NCI-H2171 treated with DMSO at 0.1 percent for 48 hours (cell line): ENCODE results near the gene ARHGAP10.

Source experiments
- DNase-seq: peaks from one replicate; lab custom pipeline; 2025; lab: John Stamatoyannopoulos, UW

ARHGAP10 gene

DNA sequence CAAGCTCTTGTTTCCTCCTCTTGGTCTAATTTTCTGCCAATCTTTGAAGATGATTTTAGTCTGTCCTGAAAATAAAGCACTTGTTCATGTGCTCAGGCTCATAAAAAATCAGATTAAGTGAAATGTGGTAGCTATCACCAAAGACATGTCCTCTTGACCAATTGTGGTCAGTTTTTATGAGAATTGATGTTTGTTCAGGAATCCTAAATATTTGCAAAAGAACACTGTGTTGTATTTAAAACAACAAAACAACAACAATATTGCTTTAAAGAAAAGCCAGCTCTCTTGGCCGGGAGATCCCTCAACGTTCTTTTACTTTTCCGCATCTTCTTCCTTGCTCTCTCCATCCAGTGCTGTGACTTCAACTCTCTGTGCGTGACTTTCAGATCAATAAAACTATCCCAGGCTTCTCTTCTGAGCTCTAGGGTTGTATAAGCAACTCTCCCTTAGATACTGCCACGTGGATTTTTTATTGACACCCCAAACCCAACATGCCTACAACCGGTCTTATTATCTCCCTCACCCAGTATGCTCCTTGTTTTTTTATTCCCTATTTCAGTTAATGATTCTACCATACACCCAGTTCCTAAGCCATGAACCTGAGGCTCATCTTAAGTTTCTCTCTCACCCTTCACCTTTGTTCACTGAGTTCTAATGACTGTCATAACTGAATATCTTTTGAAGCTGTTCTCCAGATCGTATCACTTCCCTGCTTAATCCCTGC is 309.9 kb downstream of the ARHGAP10 start:
- DNase-seq = no peak

GRCh38 chr4:148044089-148044911 is 312.4 kb downstream of the ARHGAP10 start:
- no peak for DNase-seq

DNA sequence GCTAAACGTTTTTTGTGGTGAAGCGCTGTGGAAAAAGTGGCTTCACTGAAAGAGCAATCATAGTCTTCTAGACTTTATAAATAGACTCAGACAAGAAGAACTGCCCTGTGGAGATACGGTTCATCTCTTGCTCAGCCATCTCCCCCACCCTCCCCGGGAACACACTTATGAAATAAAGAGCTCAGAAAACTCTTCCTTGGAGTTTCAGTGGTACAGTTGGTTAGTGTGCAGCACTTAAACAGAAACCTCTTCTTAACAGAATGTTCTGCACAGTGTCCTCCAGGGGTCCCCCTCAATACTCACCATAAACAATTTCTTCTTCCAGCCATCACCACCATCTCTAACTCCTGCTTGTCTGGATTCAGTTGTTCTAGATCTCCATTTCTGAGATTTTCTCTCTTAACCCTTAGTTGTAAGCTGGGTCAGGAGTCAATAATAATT is 313.0 kb downstream of the ARHGAP10 start:
- DNase-seq = no peak

GRCh38 chr4:148048598-148048997 is 316.7 kb downstream of the ARHGAP10 start:
- DNase-seq = no peak

- DNase-seq = peak; percentile 27
These were observed 319.5 kb downstream of the ARHGAP10 start for GRCh38 chr4:148051403-148051802.

GRCh38 chr4:148052448-148052847 is 320.6 kb downstream of the ARHGAP10 start:
- peak; percentile 21 for DNase-seq

DNA sequence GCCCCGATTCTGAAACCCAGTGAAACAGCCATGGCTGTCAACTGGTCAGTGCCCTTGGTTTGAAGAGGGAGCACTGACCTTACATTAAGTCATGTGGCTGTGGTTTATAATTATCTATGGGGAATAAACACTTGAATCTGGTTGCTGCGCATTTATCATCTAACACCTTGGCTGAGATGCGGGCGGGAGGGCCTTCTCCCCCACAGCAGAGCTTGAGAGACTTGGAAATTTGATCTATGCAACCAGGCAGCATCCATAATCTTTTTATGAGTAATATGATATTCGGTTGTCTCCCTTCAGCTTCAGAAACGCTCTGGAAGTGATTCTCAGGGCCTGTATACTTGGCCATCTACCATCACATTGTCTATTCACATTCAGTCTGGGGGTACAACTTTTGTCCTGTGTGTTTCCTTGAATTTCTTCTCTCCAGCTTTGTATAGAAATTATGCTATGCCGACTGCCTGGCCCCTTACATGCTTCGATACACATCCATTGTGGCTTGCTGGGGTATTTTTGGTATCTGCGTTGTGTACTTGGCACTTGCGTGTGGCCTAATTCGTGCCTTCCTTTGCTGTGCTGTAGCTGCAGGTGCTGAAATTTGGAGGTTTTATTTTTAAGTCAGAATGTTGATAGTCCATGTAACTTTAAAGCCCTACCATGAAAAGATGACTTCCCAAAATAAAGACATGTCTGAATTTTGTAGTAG is 321.6 kb downstream of the ARHGAP10 start:
- DNase-seq = peak; percentile 88

GRCh38 chr4:148054275-148054674 is 322.4 kb downstream of the ARHGAP10 start:
- DNase-seq = peak; percentile 88

- no peak for DNase-seq
These were observed 324.0 kb downstream of the ARHGAP10 start for GRCh38 chr4:148055844-148056243.

DNA sequence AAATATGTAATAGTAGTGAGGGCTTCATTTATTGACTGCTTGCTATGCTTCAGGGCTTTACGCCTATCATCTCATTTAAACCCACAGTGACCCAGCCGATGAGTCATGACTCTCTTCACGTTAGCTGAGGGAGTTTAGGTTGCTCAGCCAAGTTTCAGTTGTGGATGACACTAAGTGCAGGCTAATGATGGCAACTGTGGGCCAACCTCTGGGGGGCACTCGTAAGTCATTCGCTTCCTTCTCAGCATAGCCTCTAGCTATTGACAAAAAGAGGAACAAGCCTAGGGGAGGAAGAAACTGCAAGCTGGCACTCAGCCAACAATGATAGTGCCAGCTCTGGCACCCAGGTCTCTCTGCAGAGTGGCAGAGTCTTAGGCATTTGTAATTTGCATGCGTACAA is 325.0 kb downstream of the ARHGAP10 start:
- no peak for DNase-seq

- peak; percentile 8 for DNase-seq
These were observed 325.6 kb downstream of the ARHGAP10 start for GRCh38 chr4:148057516-148057915.

GRCh38 chr4:148057984-148058859 is 326.3 kb downstream of the ARHGAP10 start:
- no peak for DNase-seq

GRCh38 chr4:148059617-148060180 is 327.8 kb downstream of the ARHGAP10 start:
- DNase-seq = no peak

- DNase-seq = no peak
These were observed 328.6 kb downstream of the ARHGAP10 start for GRCh38 chr4:148060264-148061140.

GRCh38 chr4:148061141-148061481 is 329.2 kb downstream of the ARHGAP10 start:
- DNase-seq = no peak

DNA sequence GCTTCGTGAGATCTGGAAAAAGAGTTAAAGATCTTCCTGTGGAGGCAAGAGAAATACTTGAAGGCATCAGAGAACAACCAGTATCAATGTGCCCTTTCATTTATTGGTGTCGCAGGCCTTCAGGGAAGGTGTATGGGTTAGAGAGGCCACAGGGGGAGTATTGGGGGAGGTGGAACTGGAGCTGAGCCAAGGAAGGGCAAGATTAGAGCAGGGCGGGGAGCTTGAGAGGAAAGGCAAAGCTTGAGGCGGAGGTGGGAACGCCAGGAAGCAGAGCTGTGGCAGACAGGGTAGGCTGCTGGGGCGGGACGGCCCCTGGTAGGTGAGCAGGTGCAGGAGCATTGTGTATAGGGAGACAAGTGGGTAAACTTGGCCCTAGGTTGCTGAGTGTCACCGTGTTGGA is 329.9 kb downstream of the ARHGAP10 start:
- peak; percentile 31 for DNase-seq

- peak; percentile 33 for DNase-seq
These were observed 330.5 kb downstream of the ARHGAP10 start for GRCh38 chr4:148062301-148062950.

GRCh38 chr4:148064451-148064850 is 332.6 kb downstream of the ARHGAP10 start:
- no peak for DNase-seq

DNA sequence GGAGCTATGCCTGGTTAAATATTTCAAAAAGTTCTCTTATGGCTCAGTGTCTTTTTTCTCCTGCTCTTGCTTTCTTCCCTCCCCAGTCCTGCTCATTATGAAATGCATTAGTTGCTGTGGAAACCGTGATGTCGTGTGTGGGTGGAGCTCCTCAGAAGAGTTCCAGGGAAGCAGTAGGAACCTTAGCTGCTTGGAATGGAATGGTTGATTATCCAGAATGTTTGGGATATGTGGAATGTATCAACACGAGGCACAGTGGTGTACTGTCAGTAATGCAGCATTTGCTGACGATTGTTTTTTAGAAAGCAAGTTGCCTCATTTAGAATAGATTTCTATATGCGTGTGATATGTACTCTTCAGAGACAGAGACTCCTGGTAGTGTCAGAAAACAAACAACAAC is 333.2 kb downstream of the ARHGAP10 start:
- no peak for DNase-seq
